NCI-H460 (cell line): ENCODE data around the gene HDHD3. TPM values are rescaled to one million over a fixed set of nuclear protein-coding genes. Genes with fewer than 3 reads are reported as not detected.
A peak's percentile ranks its signal among the peaks of the same experiment; 100 is the strongest.

ENCODE experiments used
- DNase-seq: peaks from one replicate; pipeline ENCODE4 v3.0.0-alpha.2; 2016; ENCODE audit warnings: low read depth; ENCODE audit errors: extremely low read depth
- total RNA-seq: library from RNA; depleted of rRNA; stranded (reverse); fragments of >200 nt; shearing (Covaris generic); gene quantifications from 2 replicates; pipeline ENCODE4 v1.2.3, GENCODE V29; 2014; rRNA removed

HDHD3 gene
- total RNA-seq, 1 experiment from 2014 or later = 10.8 TPM

GRCh38 chr9:113341712-113342410 lies 34.9 kb downstream of the HDHD3 start:
- no peak for DNase-seq

GRCh38 chr9:113340011-113340699 lies 36.6 kb downstream of the HDHD3 start, which contains the start of gene WDR31:
WDR31 (minus strand) TSS chr9:113340275; CDS start chr9:113332022, 8,253 bp downstream.
- DNase-seq = peak; percentile 83

GRCh38 chr9:113337714-113338113 lies 39.1 kb downstream of the HDHD3 start:
- DNase-seq = no peak

- DNase-seq = no peak
Measured at GRCh38 chr9:113331780-113332179, 45.0 kb downstream of the HDHD3 start.

- no peak for DNase-seq
Measured at GRCh38 chr9:113328045-113328782, 48.6 kb downstream of the HDHD3 start.

- DNase-seq = no peak
Measured at GRCh38 chr9:113326230-113326629, 50.6 kb downstream of the HDHD3 start.

Other genes with a start within 250 kb of the HDHD3 start
- 5.2 and 5.6 TPM in 2 replicates for gene SLC31A2, start 226.0 kb downstream of the HDHD3 start, total RNA-seq
- 15.7 and 16.8 TPM in 2 replicates for gene FKBP15, start 155.7 kb downstream of the HDHD3 start, total RNA-seq
- gene SLC31A1, start 155.4 kb downstream of the HDHD3 start, total RNA-seq = 55.1 and 68.3 TPM in 2 replicates
- 74.6 and 89.3 TPM in 2 replicates for gene CDC26, start 101.4 kb downstream of the HDHD3 start, total RNA-seq
- 51.0 and 51.7 TPM in 2 replicates for gene PRPF4, start 101.3 kb downstream of the HDHD3 start, total RNA-seq
- gene RNF183, start 73.6 kb downstream of the HDHD3 start, total RNA-seq = 0.32 TPM in 1 of 2 replicates, not detected in the other
- gene WDR31, start 36.7 kb downstream of the HDHD3 start, total RNA-seq = 1.5 and 1.7 TPM in 2 replicates
- 0.12 TPM in 1 of 2 replicates, not detected in the other for gene BSPRY, start 27.4 kb downstream of the HDHD3 start, total RNA-seq
- 7.3 and 8.6 TPM in 2 replicates for gene ALAD, start 24.3 kb upstream of the HDHD3 start, total RNA-seq
- 109 and 127 TPM in 2 replicates for gene POLE3, start 33.7 kb upstream of the HDHD3 start, total RNA-seq
- 0.40 and 0.87 TPM in 2 replicates for gene C9orf43, start 33.8 kb upstream of the HDHD3 start, total RNA-seq
- gene RGS3, start 86.7 kb upstream of the HDHD3 start, total RNA-seq = 26.9 and 28.3 TPM in 2 replicates